GM21515 (cell line): Measurements from ENCODE around the gene HSBP1L1.
"Not testable (repeated sequence)": the region's sequence is repeated elsewhere in the genome, so short reads cannot be mapped to it uniquely, and the experiment has no call there.

ENCODE experiments used
- ATAC-seq: cut with Tn5 transposase; IDR thresholded peaks from one replicate; pipeline ENCODE4 v1.9.1; 2021; ENCODE audit not compliant: unreplicated experiment

The HSBP1L1 gene

GRCh38 chr18:79983253-79983652, 18.8 kb downstream of the HSBP1L1 start:
- ATAC-seq: no peak

- no peak for ATAC-seq
Measured at GRCh38 chr18:79983793-79984192, 19.4 kb downstream of the HSBP1L1 start.

- no peak for ATAC-seq
Measured at GRCh38 chr18:79985172-79985571, 20.7 kb downstream of the HSBP1L1 start.

GRCh38 chr18:79986726-79987125, 22.3 kb downstream of the HSBP1L1 start:
- no peak for ATAC-seq

- ATAC-seq: no peak
Measured at GRCh38 chr18:79987566-79987965, 23.1 kb downstream of the HSBP1L1 start.

- peak; percentile 58 for ATAC-seq
Measured at GRCh38 chr18:79988071-79988450, 23.6 kb downstream of the HSBP1L1 start.

GRCh38 chr18:79988451-79989194, 24.2 kb downstream of the HSBP1L1 start, which contains the start of gene TXNL4A:
TSS of gene TXNL4A (minus strand) at chr18:79988563. CDS start at chr18:79988392, 171 bp downstream.
- ATAC-seq: peak; percentile 97

- no peak for ATAC-seq
Measured at GRCh38 chr18:79989195-79989497, 24.7 kb downstream of the HSBP1L1 start.

GRCh38 chr18:79991494-79991893, 27.1 kb downstream of the HSBP1L1 start:
- ATAC-seq: no peak

- not testable (repeated sequence) for ATAC-seq
Measured at GRCh38 chr18:79999701-80000100, 35.3 kb downstream of the HSBP1L1 start.

- ATAC-seq: no peak
Measured at GRCh38 chr18:80000877-80001276, 36.4 kb downstream of the HSBP1L1 start.

GRCh38 chr18:80002468-80002867, 38.0 kb downstream of the HSBP1L1 start:
- ATAC-seq: no peak

- no peak for ATAC-seq
Measured at GRCh38 chr18:80004600-80005342, 40.3 kb downstream of the HSBP1L1 start.

- no peak for ATAC-seq
Measured at GRCh38 chr18:80006724-80007123, 42.3 kb downstream of the HSBP1L1 start.

GRCh38 chr18:80009661-80010550, 45.5 kb downstream of the HSBP1L1 start:
- no peak for ATAC-seq

GRCh38 chr18:80010551-80010906, 46.1 kb downstream of the HSBP1L1 start:
- ATAC-seq: no peak

GRCh38 chr18:80011496-80012137, 47.2 kb downstream of the HSBP1L1 start:
- not testable (repeated sequence) for ATAC-seq

GRCh38 chr18:80012714-80013113, 48.3 kb downstream of the HSBP1L1 start:
- no peak for ATAC-seq
